Measurements from ENCODE around the gene NKX1-1. TPM values are rescaled to one million over a fixed set of nuclear protein-coding genes. Genes with fewer than 3 reads are reported as not detected.

The NKX1-1 gene
- total and polyA plus RNA-seq, 4 donors: not detected

DNA sequence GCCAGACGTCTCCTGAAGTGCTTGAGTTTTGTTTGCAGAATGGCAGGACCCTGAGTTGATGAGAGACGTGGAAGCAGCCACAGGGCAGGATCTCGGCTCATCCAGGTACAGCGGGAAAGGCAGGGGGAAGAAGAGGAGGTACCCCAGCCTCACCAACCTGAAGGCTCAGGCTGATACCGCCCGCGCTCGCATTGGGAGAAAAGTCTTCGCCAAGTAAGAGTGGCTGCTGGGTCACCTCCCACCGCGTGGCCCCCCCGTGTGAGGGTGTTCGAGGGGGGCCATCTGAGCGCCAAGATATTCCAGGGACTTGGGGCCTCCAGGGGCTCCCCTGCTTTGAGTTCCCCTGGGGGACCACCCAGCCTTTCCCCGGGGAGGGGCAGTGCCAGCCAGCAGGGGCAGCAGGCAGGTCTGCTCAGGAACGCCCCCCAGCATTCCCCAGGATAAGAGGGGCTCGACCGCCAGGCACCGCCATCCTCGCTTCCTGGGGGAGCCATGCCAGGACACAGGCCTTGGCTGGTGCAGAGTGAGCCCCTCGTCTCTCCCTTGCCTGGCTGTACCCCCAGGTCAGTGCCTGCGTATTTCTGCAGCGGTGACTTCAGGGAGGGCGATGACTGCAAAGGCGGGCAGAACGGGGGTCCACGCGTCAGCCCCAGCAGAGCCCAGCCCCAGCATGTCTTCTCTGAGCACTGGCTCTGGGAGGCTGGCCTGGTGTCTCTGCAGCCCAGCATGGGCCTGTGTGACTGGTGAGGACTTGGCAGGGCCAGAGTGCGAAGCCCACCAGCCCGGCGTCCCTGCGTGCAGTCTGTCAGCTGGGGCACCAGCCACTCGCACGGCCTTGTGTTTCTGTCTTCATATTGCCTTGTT, 22.3 kb downstream of the NKX1-1 start:
- TF ChIP-seq, protein P1, sequence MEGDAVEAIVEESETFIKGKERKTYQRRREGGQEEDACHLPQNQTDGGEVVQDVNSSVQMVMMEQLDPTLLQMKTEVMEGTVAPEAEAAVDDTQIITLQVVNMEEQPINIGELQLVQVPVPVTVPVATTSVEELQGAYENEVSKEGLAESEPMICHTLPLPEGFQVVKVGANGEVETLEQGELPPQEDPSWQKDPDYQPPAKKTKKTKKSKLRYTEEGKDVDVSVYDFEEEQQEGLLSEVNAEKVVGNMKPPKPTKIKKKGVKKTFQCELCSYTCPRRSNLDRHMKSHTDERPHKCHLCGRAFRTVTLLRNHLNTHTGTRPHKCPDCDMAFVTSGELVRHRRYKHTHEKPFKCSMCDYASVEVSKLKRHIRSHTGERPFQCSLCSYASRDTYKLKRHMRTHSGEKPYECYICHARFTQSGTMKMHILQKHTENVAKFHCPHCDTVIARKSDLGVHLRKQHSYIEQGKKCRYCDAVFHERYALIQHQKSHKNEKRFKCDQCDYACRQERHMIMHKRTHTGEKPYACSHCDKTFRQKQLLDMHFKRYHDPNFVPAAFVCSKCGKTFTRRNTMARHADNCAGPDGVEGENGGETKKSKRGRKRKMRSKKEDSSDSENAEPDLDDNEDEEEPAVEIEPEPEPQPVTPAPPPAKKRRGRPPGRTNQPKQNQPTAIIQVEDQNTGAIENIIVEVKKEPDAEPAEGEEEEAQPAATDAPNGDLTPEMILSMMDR (IDR thresholded peaks at IDR 0.05; ENCODE audit: control extremely low read depth, extremely low read depth): no peak
- peaks cover 0 to 61% (median 0%) of the 10 kb centered on the region in 4 donors for H3K36me3 ChIP-seq (ENCODE audit: control insufficient read depth in 4 of 4, insufficient read depth in 4 of 4, low read length in 4 of 4)
- H3K4me1 ChIP-seq (ENCODE audit: control insufficient read depth in 5 of 5, insufficient read depth in 5 of 5, low read length in 5 of 5): no peaks in the 10 kb centered on the region
- 91 to 96% methylated on average over 33 to 34 of the region's 34 CpGs for WGBS, 2 donors
- ATAC-seq (ENCODE audit: insufficient read depth, low FRiP score) (no peak), DNase-seq (no peak)
- H3K27me3 ChIP-seq (ENCODE audit: control insufficient read depth in 3 of 3, insufficient read depth in 3 of 3, low read length in 2 of 3): no peaks in the 10 kb centered on the region
- no peak overlapping the region for H3K4me3 ChIP-seq
- H3K9me3 ChIP-seq (ENCODE audit: control insufficient read depth in 4 of 4, insufficient read depth in 3 of 4, low read length in 3 of 4): peaks cover 0 to 7% (median 4%) of the 10 kb centered on the region in 4 donors
- no peak overlapping the region for H3K27ac ChIP-seq (ENCODE audit: low read depth in 1 of 2, low read length in 1 of 2)
- no peak overlapping the region for H3K9ac ChIP-seq (ENCODE audit: insufficient read depth in 1 of 2, low read length in 2 of 2)

DNA sequence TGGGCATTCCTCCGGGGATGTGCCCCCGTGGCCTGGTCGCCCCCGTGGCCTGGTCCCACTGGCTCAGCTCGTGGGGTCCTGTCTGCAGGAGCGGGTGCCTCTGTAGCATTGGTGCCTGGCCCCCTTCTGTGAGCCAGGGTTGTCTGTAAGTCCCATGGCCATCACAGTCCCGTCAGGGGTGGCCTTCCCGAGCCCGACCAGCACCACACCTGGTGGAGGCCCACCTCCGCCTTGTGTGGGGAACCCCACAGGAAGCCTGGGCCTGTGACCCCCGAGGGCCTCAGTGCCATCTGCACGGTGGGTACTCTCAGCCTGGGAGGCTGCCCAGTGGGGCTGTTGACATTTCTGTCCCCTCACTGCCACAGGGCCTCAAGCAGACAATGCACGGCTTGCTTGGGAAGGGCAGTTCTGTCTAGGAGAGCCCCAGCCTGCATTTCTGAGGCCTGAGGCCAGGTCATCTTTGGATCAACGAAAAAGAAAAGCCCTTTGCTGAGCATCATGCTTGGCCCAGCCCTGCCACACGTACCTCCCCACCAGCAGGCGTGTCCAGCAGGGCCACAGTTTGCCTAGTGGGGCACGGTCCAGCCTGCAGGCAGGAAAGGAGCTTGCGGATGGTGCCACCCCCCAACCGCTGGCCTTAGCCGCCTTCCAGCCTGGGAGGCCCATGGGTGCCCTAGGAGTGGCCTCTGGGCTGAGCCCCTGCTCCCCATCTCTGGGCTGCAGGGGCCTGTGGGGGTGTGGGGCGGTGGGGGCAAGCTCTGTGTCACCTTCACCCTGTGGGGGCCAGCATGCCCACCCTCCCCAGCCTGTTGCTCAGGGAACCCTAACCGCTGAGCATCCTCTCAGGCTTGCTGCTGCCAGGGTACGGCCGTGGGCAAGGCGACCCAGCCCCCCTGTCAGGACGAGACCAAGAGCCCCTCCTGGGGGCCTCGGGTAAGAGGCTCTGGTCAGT, 23.2 kb downstream of the NKX1-1 start:
- H3K9me3 ChIP-seq (ENCODE audit: control insufficient read depth in 4 of 4, insufficient read depth in 3 of 4, low read length in 3 of 4): peaks cover 0 to 2% (median 0%) of the 10 kb centered on the region in 4 donors

DNA sequence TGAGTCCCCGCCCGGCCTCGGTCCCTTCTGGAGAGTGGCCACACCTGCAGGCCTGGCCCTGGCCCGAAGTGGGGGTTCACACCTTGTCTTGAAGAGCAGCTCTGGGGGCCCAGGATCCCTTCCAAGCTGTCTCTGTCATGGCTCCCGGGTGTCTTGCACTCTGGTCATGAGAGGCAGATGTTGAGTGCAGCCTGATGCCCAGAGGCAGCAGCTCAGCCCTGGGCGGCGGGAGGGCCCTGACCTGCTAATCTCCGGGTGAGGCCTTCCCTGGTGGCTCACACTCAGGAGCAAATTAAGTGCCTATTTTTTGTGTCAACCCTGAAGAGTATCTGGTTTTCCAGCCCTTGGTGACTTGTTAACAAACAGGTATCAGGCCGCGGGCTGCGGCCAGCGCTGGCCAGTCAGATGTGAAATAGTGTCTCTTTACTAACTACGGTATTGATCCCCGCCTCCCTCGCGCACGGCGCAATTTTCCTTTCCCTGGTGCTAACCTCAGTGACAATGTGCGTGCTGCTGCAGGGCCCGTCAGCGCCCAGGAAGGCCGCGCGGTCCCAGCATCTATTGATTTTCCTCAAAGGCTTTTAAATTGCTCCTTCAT, 24.2 kb downstream of the NKX1-1 start:
- H3K4me3 ChIP-seq: no peak overlapping the region
- WGBS, 2 donors: 97% methylated on average over 24 of the region's 24 CpGs
- no peaks in the 10 kb centered on the region for H3K4me1 ChIP-seq (ENCODE audit: control insufficient read depth in 5 of 5, insufficient read depth in 5 of 5, low read length in 5 of 5)
- TF ChIP-seq, protein P1 (IDR thresholded peaks at IDR 0.05; ENCODE audit: control extremely low read depth, extremely low read depth): no peak
- H3K36me3 ChIP-seq (ENCODE audit: control insufficient read depth in 4 of 4, insufficient read depth in 4 of 4, low read length in 4 of 4): peaks cover 0 to 71% (median 0%) of the 10 kb centered on the region in 4 donors
- H3K9me3 ChIP-seq (ENCODE audit: control insufficient read depth in 4 of 4, insufficient read depth in 3 of 4, low read length in 3 of 4): peaks cover 0 to 2% (median 0%) of the 10 kb centered on the region in 4 donors
- no peak overlapping the region for H3K27ac ChIP-seq (ENCODE audit: low read depth in 1 of 2, low read length in 1 of 2)
- no peak overlapping the region for H3K9ac ChIP-seq (ENCODE audit: insufficient read depth in 1 of 2, low read length in 2 of 2)
- DNase-seq (no peak), ATAC-seq (ENCODE audit: insufficient read depth, low FRiP score) (no peak)
- H3K27me3 ChIP-seq (ENCODE audit: control insufficient read depth in 3 of 3, insufficient read depth in 3 of 3, low read length in 2 of 3): no peaks in the 10 kb centered on the region

More for the DNA sequence above, 23.2 kb downstream of the NKX1-1 start:
- WGBS, 2 donors: 91% methylated on average over 27 of the region's 27 CpGs
- no peak overlapping the region for H3K4me3 ChIP-seq
- no peak overlapping the region for H3K9ac ChIP-seq (ENCODE audit: insufficient read depth in 1 of 2, low read length in 2 of 2)
- no peaks in the 10 kb centered on the region for H3K4me1 ChIP-seq (ENCODE audit: control insufficient read depth in 5 of 5, insufficient read depth in 5 of 5, low read length in 5 of 5)
- ATAC-seq (ENCODE audit: insufficient read depth, low FRiP score) (no peak), DNase-seq (no peak)
- no peak overlapping the region for H3K27ac ChIP-seq (ENCODE audit: low read depth in 1 of 2, low read length in 1 of 2)
- H3K36me3 ChIP-seq (ENCODE audit: control insufficient read depth in 4 of 4, insufficient read depth in 4 of 4, low read length in 4 of 4): peaks cover 0 to 63% (median 0%) of the 10 kb centered on the region in 4 donors
- TF ChIP-seq, protein P1 (IDR thresholded peaks at IDR 0.05; ENCODE audit: control extremely low read depth, extremely low read depth): no peak
- no peaks in the 10 kb centered on the region for H3K27me3 ChIP-seq (ENCODE audit: control insufficient read depth in 3 of 3, insufficient read depth in 3 of 3, low read length in 2 of 3)
